ENCODE data around the gene WDR37. TPM values are rescaled to one million over a fixed set of nuclear protein-coding genes. Genes with fewer than 3 reads are reported as not detected.
A peak's percentile ranks its signal among the peaks of the same experiment; 100 is the strongest.
"Not testable (repeated sequence)": the region's sequence is repeated elsewhere in the genome, so short reads cannot be mapped to it uniquely, and the experiment has no call there.

WDR37 gene
- total RNA-seq (10 to 100 TPM; 29.2 to 60.6 (median 40.4) TPM), polyA plus RNA-seq (10 to 100 TPM in 2 of 3 donors, 1 to 10 TPM in 1; 8.4 to 13.7 (median 10.8) TPM)
- long read RNA-seq, donor 1, partial matches to known transcripts, result 17 of 41 reads
- long read RNA-seq, donor 1, other reads (novel, unspliced or antisense), result 24 of 41 reads
- long read RNA-seq, donor 2, partial matches to known transcripts, result 9 of 24 reads
- long read RNA-seq, donor 2, other reads (novel, unspliced or antisense), result 15 of 24 reads

GRCh38 chr10:1056326-1057105 lies at the start of gene WDR37:
WDR37 (plus strand) TSS chr10:1056385; CDS start chr10:1072156, 15,771 bp downstream.
- WGBS, 5 donors, result 0 to 1% (median 0%) methylated on average over 18 to 87 of the region's 87 CpGs
- Histone ChIP-seq H3K36me3 (peaks cover 0 to 50% (median 24%) of the 10 kb centered on the region in 6 donors), H3K27ac (peak within 1 kb of the TSS; percentile 96 to 100 (median 100)), H3K27me3 (replicated peaks in 1 of 7) (no peaks in the 10 kb centered on the region), H3K4me3 (peak within 1 kb of the TSS; percentile 88 to 99 (median 95)), H3K9me3 (no peaks in the 10 kb centered on the region), H3K4me1 (peaks cover 51 to 90% (median 77%) of the 10 kb centered on the region in 6 donors)
- peak; percentile 97 for DNase-seq
- TF ChIP-seq POLR2AphosphoS5 (IDR thresholded peaks at IDR 0.05) (peak; percentile 91 to 97 (median 92)), CTCF (IDR thresholded peaks at IDR 0.05 in 8 of 11, conservative IDR thresholded peaks at IDR 0.05 in 3 of 11) (no peak), POLR2A (IDR thresholded peaks at IDR 0.05) (peak in 1 of 3 donors; percentile 47)
- intact Hi-C loops (cut with DNase I; ENCODE audit: low total_unique reads), result loop anchor here (5.0 kb wide), 1 partner anchor 124 kb away; the partner anchor contains the start of gene LARP4B

GRCh38 chr10:1006573-1006972 lies 49.6 kb upstream of the WDR37 start:
- DNase-seq, result no peak
- H3K4me3 ChIP-seq, result no peak overlapping the region
- H3K27me3 ChIP-seq (replicated peaks in 1 of 7), result no peaks in the 10 kb centered on the region
- H3K9me3 ChIP-seq, result peaks cover 0 to 19% (median 17%) of the 10 kb centered on the region in 8 donors
- no peak for TF ChIP-seq POLR2AphosphoS5 (IDR thresholded peaks at IDR 0.05)
- no peak for TF ChIP-seq CTCF (IDR thresholded peaks at IDR 0.05 in 8 of 11, conservative IDR thresholded peaks at IDR 0.05 in 3 of 11)
- no peak for TF ChIP-seq POLR2A (IDR thresholded peaks at IDR 0.05)
- 95 to 98% (median 96%) methylated on average over 9 of the region's 9 CpGs for WGBS, 5 donors
- intact Hi-C loops (cut with DNase I; ENCODE audit: low total_unique reads), result no loop called here
- no peak overlapping the region for H3K27ac ChIP-seq
- peaks cover 15 to 100% (median 98%) of the 10 kb centered on the region in 6 donors for H3K36me3 ChIP-seq
- H3K4me1 ChIP-seq, result no peaks in the 10 kb centered on the region

- H3K4me3 ChIP-seq, result no peak overlapping the region
- no peak for DNase-seq
- no peaks in the 10 kb centered on the region for H3K4me1 ChIP-seq
- no peaks in the 10 kb centered on the region for H3K27me3 ChIP-seq (replicated peaks in 1 of 7)
- 87 to 95% (median 92%) methylated on average over 10 of the region's 10 CpGs for WGBS, 5 donors
- intact Hi-C loops (cut with DNase I; ENCODE audit: low total_unique reads), result no loop called here
- TF ChIP-seq POLR2A (IDR thresholded peaks at IDR 0.05) (no peak), CTCF (IDR thresholded peaks at IDR 0.05 in 8 of 11, conservative IDR thresholded peaks at IDR 0.05 in 3 of 11) (no peak), POLR2AphosphoS5 (IDR thresholded peaks at IDR 0.05) (no peak)
- peaks cover 11 to 100% (median 98%) of the 10 kb centered on the region in 6 donors for H3K36me3 ChIP-seq
- peaks cover 0 to 9% (median 7%) of the 10 kb centered on the region in 8 donors for H3K9me3 ChIP-seq
- H3K27ac ChIP-seq, result no peak overlapping the region
Measured at GRCh38 chr10:1007583-1007982, 48.6 kb upstream of the WDR37 start.

GRCh38 chr10:1009071-1009494 lies 47.1 kb upstream of the WDR37 start:
- no peak overlapping the region for H3K27ac ChIP-seq
- no peaks in the 10 kb centered on the region for H3K4me1 ChIP-seq
- no peak for DNase-seq
- WGBS, 5 donors, result 93 to 99% (median 96%) methylated on average over 9 of the region's 9 CpGs
- no peak overlapping the region for H3K4me3 ChIP-seq
- peaks cover 5 to 100% (median 96%) of the 10 kb centered on the region in 6 donors for H3K36me3 ChIP-seq
- H3K27me3 ChIP-seq (replicated peaks in 1 of 7), result no peaks in the 10 kb centered on the region
- intact Hi-C loops (cut with DNase I; ENCODE audit: low total_unique reads), result no loop called here
- TF ChIP-seq POLR2AphosphoS5 (IDR thresholded peaks at IDR 0.05) (peak in 1 of 3 donors; percentile 35), CTCF (IDR thresholded peaks at IDR 0.05 in 8 of 11, conservative IDR thresholded peaks at IDR 0.05 in 3 of 11) (no peak)
- no peaks in the 10 kb centered on the region for H3K9me3 ChIP-seq

- H3K4me3 ChIP-seq; H3K27ac ChIP-seq; DNase-seq; H3K9me3 ChIP-seq; H3K27me3 ChIP-seq (replicated peaks in 1 of 7); H3K4me1 ChIP-seq; intact Hi-C loops (cut with DNase I; ENCODE audit: low total_unique reads): not testable (repeated sequence)
- H3K36me3 ChIP-seq, result peaks cover 0 to 100% (median 96%) of the 10 kb centered on the region in 6 donors
- WGBS, 5 donors, result 70 to 78% (median 72%) methylated on average over 7 to 8 of the region's 8 CpGs
Measured at GRCh38 chr10:1009947-1010346, 46.2 kb upstream of the WDR37 start.
